ENCODE data around the gene XYLT1.

Gene XYLT1

DNA sequence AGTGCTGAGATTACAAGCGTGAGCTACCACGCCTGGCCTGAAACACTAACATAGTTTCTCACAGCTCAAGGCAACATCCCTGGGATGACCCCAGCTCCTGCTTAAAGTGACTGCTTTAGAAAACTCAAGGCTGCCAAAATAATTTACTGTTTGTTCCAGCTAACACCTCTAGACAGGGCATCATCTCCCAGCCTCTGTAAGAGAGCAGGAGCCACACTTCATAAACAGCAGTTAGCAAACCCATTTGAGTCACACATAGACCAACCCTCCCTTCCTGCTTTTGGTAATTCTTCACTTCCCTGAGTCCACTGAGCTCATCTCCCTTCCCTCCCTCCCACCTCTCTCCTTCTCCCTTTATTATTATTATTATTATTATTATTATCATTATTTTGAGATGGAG, 201.3 kb downstream of the XYLT1 start:
- TF ChIP-seq ZNF8 (CRISPR knock-in tag; IDR thresholded peaks at IDR 0.05): no peak
- no peak for TF ChIP-seq TOX (CRISPR knock-in tag; IDR thresholded peaks at IDR 0.05; ENCODE audit: borderline replicate concordance)
- TF ChIP-seq POU6F1 (CRISPR knock-in tag; IDR thresholded peaks at IDR 0.05; ENCODE audit: borderline replicate concordance, low read depth): no peak
- no peak for TF ChIP-seq RARB (CRISPR knock-in tag; IDR thresholded peaks at IDR 0.05)
- TF ChIP-seq ZNF565 (CRISPR knock-in tag; conservative IDR thresholded peaks at IDR 0.05; ENCODE audit: low read depth): no peak
- TF ChIP-seq PATZ1 (CRISPR knock-in tag; IDR thresholded peaks at IDR 0.05; ENCODE audit: borderline replicate concordance): no peak
- no peak for TF ChIP-seq SNAI2 (CRISPR knock-in tag; IDR thresholded peaks at IDR 0.05)
- TF ChIP-seq ZFP30 (CRISPR knock-in tag; IDR thresholded peaks at IDR 0.05): no peak
- TF ChIP-seq CSDC2 (CRISPR knock-in tag; IDR thresholded peaks at IDR 0.05): no peak
- no peak for TF ChIP-seq CREB5 (CRISPR knock-in tag; IDR thresholded peaks at IDR 0.05; ENCODE audit: low read depth)
- TF ChIP-seq ZC3H10 (CRISPR knock-in tag; IDR thresholded peaks at IDR 0.05): no peak
- TF ChIP-seq ZFP3 (CRISPR knock-in tag; IDR thresholded peaks at IDR 0.05): no peak
- no peak for TF ChIP-seq ISL1 (CRISPR knock-in tag; IDR thresholded peaks at IDR 0.05)
- no peak for TF ChIP-seq GLIS3 (CRISPR knock-in tag; IDR thresholded peaks at IDR 0.05)
- TF ChIP-seq ARNTL (CRISPR knock-in tag; IDR thresholded peaks at IDR 0.05; ENCODE audit: borderline replicate concordance, low read depth): no peak
- no peak for TF ChIP-seq TSHZ2 (CRISPR knock-in tag; IDR thresholded peaks at IDR 0.05)
- TF ChIP-seq ZNF70 (CRISPR knock-in tag; IDR thresholded peaks at IDR 0.05): no peak
- no peak for TF ChIP-seq BACH2 (CRISPR knock-in tag; IDR thresholded peaks at IDR 0.05; ENCODE audit: borderline replicate concordance)

GRCh38 chr16:17266608-17267313, 204.0 kb downstream of the XYLT1 start:
- ATAC-seq: no peak

More for the DNA sequence above, 201.3 kb downstream of the XYLT1 start:
- no peak for ATAC-seq

DNA sequence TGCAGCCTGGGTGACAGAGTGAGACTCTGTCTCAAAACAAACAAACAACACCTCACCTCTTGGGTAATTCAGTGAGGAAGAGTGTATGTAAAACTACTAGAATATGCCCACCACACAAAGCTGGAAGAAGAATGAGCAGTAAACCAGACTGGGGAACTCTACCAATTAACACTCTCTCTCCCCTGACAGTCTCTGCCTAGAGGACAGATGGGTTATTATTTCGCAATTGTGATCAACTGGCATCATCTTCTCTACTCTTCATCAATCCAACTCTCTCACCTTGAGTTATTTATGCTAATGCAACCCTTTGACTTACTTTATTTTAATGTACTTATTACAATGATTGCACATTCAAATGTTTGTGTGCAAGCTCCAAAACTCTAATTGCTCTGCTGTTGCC, 205.6 kb downstream of the XYLT1 start:
- no peak for ATAC-seq

More at GRCh38 chr16:17266608-17267313, 204.0 kb downstream of the XYLT1 start:
- no peak for TF ChIP-seq GLIS3 (CRISPR knock-in tag; IDR thresholded peaks at IDR 0.05)

More for the DNA sequence above, 205.6 kb downstream of the XYLT1 start:
- no peak for TF ChIP-seq ZNF565 (CRISPR knock-in tag; conservative IDR thresholded peaks at IDR 0.05; ENCODE audit: low read depth)
- TF ChIP-seq ZNF70 (CRISPR knock-in tag; IDR thresholded peaks at IDR 0.05): no peak
- no peak for TF ChIP-seq TSHZ2 (CRISPR knock-in tag; IDR thresholded peaks at IDR 0.05)
- no peak for TF ChIP-seq CREB5 (CRISPR knock-in tag; IDR thresholded peaks at IDR 0.05; ENCODE audit: low read depth)
